Cardiac fibroblast (primary cell): ENCODE results near the gene MYO9A.

Source experiments
- DNase-seq, 2 donors: peaks; one replicate each; pipeline versions ENCODE4 v3.0.0 to v3.0.0-alpha.2; 2010; ENCODE audit warnings: low read depth in 2 of 2
- H3K4me3 ChIP-seq, 2 donors: replicated peaks in 1 of 2; 1 replicate in 1 of 2; 2 replicates in 1 of 2; pipeline ENCODE4 v1.5.1; 2011; ENCODE audit warnings: low read depth in 2 of 2, low read length in 2 of 2, mild to moderate bottlenecking in 2 of 2, moderate library complexity in 1 of 2
- CTCF ChIP-seq: IDR thresholded peaks from one replicate; pipeline ENCODE4 v1.5.1; 2011; ENCODE audit warnings: low read depth, mild to moderate bottlenecking, low read length, inconsistent platforms

Gene MYO9A

GRCh38 chr15:72136170-72137051 is 18.5 kb upstream of the MYO9A start:
- H3K4me3 ChIP-seq = no peak overlapping the region

DNA sequence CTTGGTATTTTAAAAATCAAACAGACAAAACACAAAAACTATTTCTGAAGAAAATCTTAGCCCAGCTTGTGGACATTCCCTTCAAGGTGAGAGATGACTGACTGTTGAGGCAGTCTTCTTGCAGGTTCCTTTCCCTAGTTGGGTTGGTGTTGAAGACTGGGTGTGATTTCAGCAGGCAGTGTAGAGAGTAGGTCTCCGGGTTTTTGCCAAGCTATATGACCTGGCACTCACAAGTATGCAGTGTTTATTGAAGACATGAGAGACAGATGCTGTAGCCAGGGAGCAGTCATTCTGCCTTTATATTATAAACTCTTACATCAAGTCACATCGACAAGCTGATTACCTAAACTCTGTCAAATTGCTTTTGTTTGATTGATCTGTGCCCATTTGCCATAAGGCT is 17.8 kb upstream of the MYO9A start:
- no peak for TF ChIP-seq CTCF
- H3K4me3 ChIP-seq = no peak overlapping the region
- no peak for DNase-seq

More at GRCh38 chr15:72136170-72137051, 18.5 kb upstream of the MYO9A start:
- no peak for TF ChIP-seq CTCF
- DNase-seq = no peak

DNA sequence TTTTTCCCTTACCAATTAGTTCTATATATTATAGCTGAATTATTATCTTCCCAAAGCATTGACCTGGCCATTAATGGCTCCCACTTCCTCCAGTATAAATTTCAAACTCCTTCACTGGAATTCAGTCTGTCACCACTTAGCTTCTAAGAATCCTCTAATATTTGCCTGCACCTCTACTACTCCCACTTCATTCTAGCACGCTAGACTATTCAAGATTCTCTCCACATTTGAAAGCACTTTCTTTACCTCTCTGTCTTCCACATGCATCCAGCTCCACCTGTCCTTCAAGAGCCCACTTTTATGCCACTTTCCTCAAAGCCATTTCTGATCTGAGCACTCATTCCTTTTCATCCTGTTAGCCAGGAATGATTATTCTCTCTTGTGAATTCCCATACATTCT is 15.3 kb upstream of the MYO9A start:
- no peak for DNase-seq
- no peak for TF ChIP-seq CTCF

DNA sequence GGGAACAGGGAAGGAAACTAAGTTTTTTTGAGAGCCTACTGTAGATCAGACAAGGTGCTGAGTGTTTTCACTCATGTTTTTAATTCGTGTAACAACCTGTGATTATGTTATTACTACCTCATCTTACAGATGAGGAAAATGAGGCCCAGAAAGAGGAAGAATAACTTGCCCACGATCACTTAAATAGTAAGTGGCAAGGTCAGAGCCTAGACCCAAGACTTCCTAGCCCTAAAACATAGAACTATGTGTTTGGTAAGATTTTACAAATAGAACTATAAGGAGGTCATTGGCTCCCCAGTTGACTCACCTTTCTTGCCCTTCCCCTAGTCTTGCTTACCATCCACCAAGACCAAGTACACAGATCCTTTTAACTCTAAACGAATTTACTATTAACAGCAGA is 14.0 kb upstream of the MYO9A start:
- H3K4me3 ChIP-seq = no peak overlapping the region
- TF ChIP-seq CTCF = no peak
- DNase-seq = no peak

More for the DNA sequence above, 15.3 kb upstream of the MYO9A start:
- H3K4me3 ChIP-seq = no peak overlapping the region

GRCh38 chr15:72130272-72130671 is 12.3 kb upstream of the MYO9A start:
- no peak overlapping the region for H3K4me3 ChIP-seq
- DNase-seq = no peak
- no peak for TF ChIP-seq CTCF

GRCh38 chr15:72128359-72128758 is 10.4 kb upstream of the MYO9A start:
- DNase-seq = no peak
- H3K4me3 ChIP-seq = no peak overlapping the region
- no peak for TF ChIP-seq CTCF
